GM23338 (cell line): Measurements from ENCODE around the gene S100A7A. TPM values are rescaled to one million over a fixed set of nuclear protein-coding genes. Genes with fewer than 3 reads are reported as not detected.

ENCODE experiments used
- ATAC-seq: fragments of 200-7000 bp; cut with Tn5 transposase; 3 replicates; pipeline ENCODE4 v1.9.1; 2020
- DNase-seq: peaks from one replicate; pipeline ENCODE4 v3.0.0-alpha.2; 2015; ENCODE audit warnings: low spot score
- H2AFZ ChIP-seq: fragments of 200-600 bp; sonication (generic); 2 replicates; pipeline ENCODE4 v1.8.0; 2016; ENCODE audit warnings: antibody characterized with exemption, mild to moderate bottlenecking, moderate library complexity
- H3F3A ChIP-seq: fragments of 200-600 bp; sonication (generic); replicated peaks from 2 replicates; pipeline ENCODE4 v1.8.0; 2017; ENCODE audit warnings: antibody characterized with exemption, mixed run types, low read depth
- H3K27ac ChIP-seq: fragments of 200-600 bp; sonication (generic); 2 replicates; pipeline ENCODE4 v1.6.1; 2016; ENCODE audit warnings: low read depth
- H3K27me3 ChIP-seq: fragments of 200-600 bp; sonication (generic); 2 replicates; pipeline ENCODE4 v1.8.0; 2016; ENCODE audit warnings: mild to moderate bottlenecking, mixed run types, moderate library complexity; ENCODE audit not compliant: insufficient read depth
- H3K36me3 ChIP-seq: fragments of 200-600 bp; sonication (generic); 2 replicates; pipeline ENCODE4 v1.8.0; 2016; ENCODE audit warnings: mild to moderate bottlenecking; ENCODE audit not compliant: insufficient read depth
- H3K4me1 ChIP-seq: fragments of 200-600 bp; sonication (generic); 2 replicates; pipeline ENCODE4 v1.8.0; 2016; ENCODE audit warnings: mild to moderate bottlenecking, moderate library complexity; ENCODE audit not compliant: insufficient read depth
- H3K4me2 ChIP-seq: fragments of 200-600 bp; sonication (generic); 2 replicates; pipeline ENCODE4 v1.7.1; 2017; ENCODE audit warnings: mixed run types
- H3K4me3 ChIP-seq: fragments of 200-600 bp; sonication (generic); 2 replicates; pipeline ENCODE4 v1.6.1; 2016; ENCODE audit warnings: mixed run types
- H3K79me2 ChIP-seq: fragments of 200-600 bp; sonication (generic); replicated peaks from 2 replicates; pipeline ENCODE4 v1.8.0; 2017; ENCODE audit warnings: mild to moderate bottlenecking; ENCODE audit not compliant: insufficient read depth
- H3K9me2 ChIP-seq: fragments of 200-600 bp; sonication (generic); 2 replicates; pipeline ENCODE4 v1.8.0; 2017; ENCODE audit not compliant: insufficient read depth
- H4K20me1 ChIP-seq: fragments of 200-600 bp; sonication (generic); replicated peaks from 2 replicates; pipeline ENCODE4 v1.8.0; 2017; ENCODE audit warnings: mild to moderate bottlenecking; ENCODE audit not compliant: insufficient read depth
- H3K27ac Mint-ChIP-seq: 2 replicates; pipeline ENCODE4 v1.8.0; 2020; ENCODE audit warnings: inconsistent platforms, mild to moderate bottlenecking, moderate library complexity, mixed read lengths
- H3K27me3 Mint-ChIP-seq: 3 replicates; pipeline ENCODE4 v1.8.0; 2022; ENCODE audit warnings: low read depth, mild to moderate bottlenecking, moderate library complexity, mixed read lengths, inconsistent platforms; ENCODE audit not compliant: insufficient read depth, poor library complexity
- H3K36me3 Mint-ChIP-seq: 3 replicates; pipeline ENCODE4 v1.8.0; 2021; ENCODE audit warnings: low read depth, mild to moderate bottlenecking, inconsistent platforms, moderate library complexity, mixed read lengths
- H3K4me1 Mint-ChIP-seq: 3 replicates; pipeline ENCODE4 v1.8.0; 2020; ENCODE audit warnings: mild to moderate bottlenecking, inconsistent platforms, mixed read lengths
- H3K4me3 Mint-ChIP-seq: 3 replicates; pipeline ENCODE4 v1.8.0; 2021; ENCODE audit warnings: moderate library complexity, mild to moderate bottlenecking, inconsistent platforms, mixed read lengths
- H3K9me3 Mint-ChIP-seq: 3 replicates; pipeline ENCODE4 v1.8.0; 2020; ENCODE audit warnings: moderate library complexity, mild to moderate bottlenecking, inconsistent platforms, mixed read lengths
- CREB1 ChIP-seq: fragments of 250-450 bp; sonication (Bioruptor Pico); IDR thresholded peaks from 2 replicates; pipeline ENCODE4 v1.5.0; 2020; ENCODE audit warnings: low read depth, mild to moderate bottlenecking, moderate library complexity
- CTCF ChIP-seq, 2 experiments: fragments of 200-600 bp in 1 of 2; sonication (generic) in 1 of 2; conservative IDR thresholded peaks; 2 replicates each; pipeline versions ENCODE4 v1.5.1 to v1.6.1; 2016 to 2017; ENCODE audit warnings: antibody characterized with exemption in 2 of 2, low read depth in 2 of 2, mild to moderate bottlenecking in 2 of 2, moderate library complexity in 1 of 2
- ETS1 ChIP-seq: IDR thresholded peaks from 2 replicates; pipeline ENCODE4 v1.6.1; 2016; ENCODE audit warnings: antibody characterized with exemption
- EZH2 ChIP-seq: fragments of 200-600 bp; sonication (generic); IDR thresholded peaks from one replicate; pipeline ENCODE4 v1.8.0; 2017; ENCODE audit warnings: antibody characterized with exemption, mild to moderate bottlenecking, low read depth; ENCODE audit not compliant: unreplicated experiment
- EZH2phosphoT487 ChIP-seq: fragments of 200-600 bp; sonication (generic); IDR thresholded peaks from one replicate; pipeline ENCODE4 v1.8.1; 2018; ENCODE audit warnings: antibody characterized with exemption; ENCODE audit not compliant: unreplicated experiment
- JUNB ChIP-seq: IDR thresholded peaks from one replicate; pipeline ENCODE4 v1.6.1; 2016; ENCODE audit warnings: antibody characterized with exemption; ENCODE audit not compliant: unreplicated experiment
- NANOG ChIP-seq: IDR thresholded peaks from 2 replicates; pipeline ENCODE4 v1.6.1; 2016; ENCODE audit warnings: antibody characterized with exemption, borderline replicate concordance
- POLR2AphosphoS5 ChIP-seq: IDR thresholded peaks from 2 replicates; pipeline ENCODE4 v1.6.1; 2016; ENCODE audit warnings: antibody characterized with exemption, low read depth
- REST ChIP-seq: IDR thresholded peaks from one replicate; pipeline ENCODE4 v1.6.1; 2018; ENCODE audit warnings: antibody characterized with exemption; ENCODE audit not compliant: unreplicated experiment
- ZNF331 ChIP-seq: fragments of 250-450 bp; sonication (Bioruptor Pico); IDR thresholded peaks from 2 replicates; pipeline ENCODE4 v1.5.0; 2020; ENCODE audit warnings: low read depth, mild to moderate bottlenecking, moderate library complexity
- polyA plus RNA-seq: library from polyadenylated mRNA; unstranded; fragments of >200 nt; fragmentation: Nextera tagmentation; extraction: Ambion mirVana; gene quantifications from 2 replicates; pipeline ENCODE4 v1.2.1, GENCODE V29; 2016
- total RNA-seq: library from RNA; depleted of rRNA; stranded (reverse); fragments of >200 nt; shearing (Covaris generic); gene quantifications from 2 replicates; pipeline ENCODE4 v1.2.3, GENCODE V29; 2014

S100A7A gene
- total and polyA plus RNA-seq, 2 experiments from 2014 or later: not detected

- H3K27me3 Mint-ChIP-seq: peaks cover 5% of the 10 kb centered on the region
- no peaks in the 10 kb centered on the region for H4K20me1 ChIP-seq
- no peaks in the 10 kb centered on the region for H3K79me2 ChIP-seq
Observed at GRCh38 chr1:153368495-153368894, 47.8 kb upstream of the S100A7A start.

More at GRCh38 chr1:153368495-153368894, 47.8 kb upstream of the S100A7A start:
- Histone ChIP-seq H3F3A (no peaks in the 10 kb centered on the region), H3K27me3 (no peaks in the 10 kb centered on the region), H2AFZ (no peak overlapping the region), H3K9me2 (peaks cover 10% of the 10 kb centered on the region; the same call in 1 of the 2 replicates), H3K4me3 (no peak overlapping the region), H3K4me2 (no peak overlapping the region), H3K36me3 (no peaks in the 10 kb centered on the region), H3K4me1 (no peaks in the 10 kb centered on the region), H3K27ac (no peak overlapping the region)
- no peak overlapping the region for H3K4me3 Mint-ChIP-seq
- H3K4me1 Mint-ChIP-seq: no peaks in the 10 kb centered on the region
- no peaks in the 10 kb centered on the region for H3K36me3 Mint-ChIP-seq
- ATAC-seq: no peak
- TF ChIP-seq CREB1 (CRISPR knock-in tag) (no peak), CTCF (conservative IDR thresholded peaks at IDR 0.05; ENCODE audit: low read depth in 2 of 2) (no peak), NANOG (no peak), JUNB (no peak), ETS1 (no peak), EZH2phosphoT487 (no peak), POLR2AphosphoS5 (no peak), REST (no peak), EZH2 (no peak), ZNF331 (CRISPR knock-in tag) (no peak)
- H3K27ac Mint-ChIP-seq: no peak overlapping the region
- no peaks in the 10 kb centered on the region for H3K9me3 Mint-ChIP-seq
- no peak for DNase-seq
